Midbrain (tissue), 1 donor: Measurements from ENCODE around the gene IGFLR1.

Source experiments
- DNase-seq: peaks from one replicate; lab custom pipeline; 2025; lab: John Stamatoyannopoulos, UW

IGFLR1 gene

GRCh38 chr19:35739275-35740107, 2.8 kb downstream of the IGFLR1 start:
- DNase-seq: no peak

GRCh38 chr19:35738887-35739229, 3.4 kb downstream of the IGFLR1 start:
- DNase-seq: no peak

- DNase-seq: no peak
Measured at GRCh38 chr19:35738021-35738886, 4.0 kb downstream of the IGFLR1 start.

- DNase-seq: no peak
Measured at GRCh38 chr19:35736913-35737886, 5.1 kb downstream of the IGFLR1 start.

GRCh38 chr19:35734889-35735288, 7.4 kb downstream of the IGFLR1 start:
- DNase-seq: no peak

GRCh38 chr19:35734273-35734672, 8.0 kb downstream of the IGFLR1 start:
- no peak for DNase-seq

- no peak for DNase-seq
Measured at GRCh38 chr19:35733180-35734125, 8.8 kb downstream of the IGFLR1 start.

- DNase-seq: no peak
Measured at GRCh38 chr19:35732540-35733179, 9.6 kb downstream of the IGFLR1 start.

GRCh38 chr19:35731779-35732405, 10.4 kb downstream of the IGFLR1 start:
- DNase-seq: no peak

GRCh38 chr19:35731353-35731752, 10.9 kb downstream of the IGFLR1 start:
- DNase-seq: no peak

- no peak for DNase-seq
Measured at GRCh38 chr19:35730326-35730725, 11.9 kb downstream of the IGFLR1 start.

- DNase-seq: no peak
Measured at GRCh38 chr19:35729763-35730162, 12.5 kb downstream of the IGFLR1 start.

- no peak for DNase-seq
Measured at GRCh38 chr19:35729021-35729420, 13.2 kb downstream of the IGFLR1 start.

GRCh38 chr19:35727956-35728706, 14.1 kb downstream of the IGFLR1 start:
- no peak for DNase-seq

- no peak for DNase-seq
Measured at GRCh38 chr19:35727053-35727955, 14.9 kb downstream of the IGFLR1 start.

- DNase-seq: no peak
Measured at GRCh38 chr19:35725216-35725861, 16.9 kb downstream of the IGFLR1 start.

- DNase-seq: no peak
Measured at GRCh38 chr19:35724560-35724959, 17.7 kb downstream of the IGFLR1 start.
